Gastrocnemius medialis (tissue), 4 donors: Measurements from ENCODE around the gene ADGRB3.

Experiments
- CTCF ChIP-seq, 5 experiments: fragments of 450-650 bp in 3 of 5; fragments of 200-600 bp in 2 of 5; sonication (generic) in 2 of 5; IDR thresholded peaks in 4 of 5; conservative IDR thresholded peaks in 1 of 5; 1 replicate in 4 of 5; 2 replicates in 1 of 5; pipeline ENCODE4 v1.5.1; 2016 to 2019; ENCODE audit warnings: antibody characterized with exemption in 5 of 5, mild to moderate bottlenecking in 3 of 5, moderate library complexity in 3 of 5
- POLR2A ChIP-seq, 2 donors: fragments of 450-650 bp; IDR thresholded peaks; one replicate each; pipeline ENCODE4 v1.6.1; 2017; ENCODE audit warnings: antibody characterized with exemption in 2 of 2, mild to moderate bottlenecking in 2 of 2, moderate library complexity in 2 of 2

- TF ChIP-seq POLR2A (IDR thresholded peaks at IDR 0.05), result no peak
- TF ChIP-seq CTCF (IDR thresholded peaks at IDR 0.05 in 4 of 5, conservative IDR thresholded peaks at IDR 0.05 in 1 of 5), result no peak
Measured at GRCh38 chr6:69086689-69087088, 451.6 kb downstream of the ADGRB3 start.
